HEK293 (cell line): ENCODE measurements around the gene TCEAL3.

Experiments used
- CTCF ChIA-PET: fragments of 350-600 bp; formaldehyde crosslinking; extraction: SDS; loops from one replicate; lab custom pipeline; 2021; ENCODE audit warnings: antibody characterized with exemption; lab: Yijun Ruan, JAX
- POLR2A ChIA-PET: fragments of 300-600 bp; formaldehyde crosslinking; extraction: SDS; loops from one replicate; lab custom pipeline; 2020; ENCODE audit warnings: antibody characterized with exemption, inconsistent platforms; lab: Yijun Ruan, JAX
- H3K27ac ChIP-seq: fragments of 200-500 bp; sonication (Bioruptor generic); 2 replicates; pipeline ENCODE4 v1.5.1; 2014; ENCODE audit warnings: low read depth, low read length, control low read depth, inconsistent platforms; ENCODE audit errors: extremely low read depth
- H3K36me3 ChIP-seq, 2 experiments: fragments of 200-500 bp in 1 of 2; sonication (Bioruptor generic) in 1 of 2; 1 replicate in 1 of 2; 2 replicates in 1 of 2; pipeline ENCODE4 v1.5.1; 2014 to 2017; ENCODE audit warnings: inconsistent platforms in 2 of 2, low read length in 2 of 2; ENCODE audit not compliant: control insufficient read depth in 2 of 2, insufficient read depth in 1 of 2
- H3K4me1 ChIP-seq: fragments of 200-500 bp; sonication (Bioruptor generic); 2 replicates; pipeline ENCODE4 v1.5.1; 2014; ENCODE audit warnings: mild to moderate bottlenecking, low read length, inconsistent platforms; ENCODE audit not compliant: control insufficient read depth, insufficient read depth
- H3K4me3 ChIP-seq: 2 replicates; pipeline ENCODE4 v1.5.1; 2011; ENCODE audit warnings: low read depth, mild to moderate bottlenecking, control low read depth, low read length, moderate library complexity
- H3K9me3 ChIP-seq: fragments of 200-500 bp; sonication (Bioruptor generic); 2 replicates; pipeline ENCODE4 v1.5.1; 2014; ENCODE audit warnings: low read depth, low read length, inconsistent platforms; ENCODE audit not compliant: control insufficient read depth, insufficient read depth
- BCL11A ChIP-seq: fragments of 450-650 bp; formaldehyde crosslinking; IDR thresholded peaks from 2 replicates; pipeline ENCODE4 v1.5.1; 2016; ENCODE audit warnings: low read depth, missing biosample characterization, missing genetic modification characterization
- HOXD13 ChIP-seq: sonication (generic); formaldehyde crosslinking; IDR thresholded peaks from 2 replicates; pipeline ENCODE4 v1.8.0; 2022; ENCODE audit warnings: missing genetic modification reagents, borderline replicate concordance
- KLF7 ChIP-seq: fragments of 450-650 bp; formaldehyde crosslinking; IDR thresholded peaks from 2 replicates; pipeline ENCODE4 v1.5.1; 2016; ENCODE audit warnings: missing biosample characterization, missing genetic modification characterization, borderline replicate concordance
- TRIM28 ChIP-seq: IDR thresholded peaks from 2 replicates; pipeline ENCODE4 v1.6.1; 2011; ENCODE audit warnings: low read length, control low read depth, borderline replicate concordance
- ZBTB1 ChIP-seq: fragments of 450-650 bp; formaldehyde crosslinking; IDR thresholded peaks from 2 replicates; pipeline ENCODE4 v1.5.1; 2016; ENCODE audit warnings: missing biosample characterization, missing genetic modification characterization
- ZFP37 ChIP-seq: fragments of 450-650 bp; formaldehyde crosslinking; IDR thresholded peaks from 2 replicates; pipeline ENCODE4 v1.5.1; 2016; ENCODE audit warnings: missing biosample characterization, missing genetic modification characterization
- ZFP41 ChIP-seq: fragments of 450-650 bp; formaldehyde crosslinking; IDR thresholded peaks from 2 replicates; pipeline ENCODE4 v1.5.1; 2016; ENCODE audit warnings: missing biosample characterization, missing genetic modification characterization, borderline replicate concordance
- ZIC2 ChIP-seq: fragments of 450-650 bp; formaldehyde crosslinking; IDR thresholded peaks from 2 replicates; pipeline ENCODE4 v1.5.1; 2016; ENCODE audit warnings: missing biosample characterization, missing genetic modification characterization
- ZNF184 ChIP-seq: fragments of 450-650 bp; IDR thresholded peaks from 2 replicates; pipeline ENCODE4 v1.5.1; 2018; ENCODE audit warnings: missing biosample characterization, mild to moderate bottlenecking, missing genetic modification characterization
- ZNF211 ChIP-seq: fragments of 450-650 bp; formaldehyde crosslinking; IDR thresholded peaks from 2 replicates; pipeline ENCODE4 v1.5.1; 2016; ENCODE audit warnings: low read depth, missing biosample characterization, missing genetic modification characterization
- ZNF214 ChIP-seq: fragments of 450-650 bp; formaldehyde crosslinking; IDR thresholded peaks from 2 replicates; pipeline ENCODE4 v1.5.1; 2017; ENCODE audit warnings: missing biosample characterization, mild to moderate bottlenecking, missing genetic modification characterization, borderline replicate concordance
- ZNF302 ChIP-seq: fragments of 450-650 bp; formaldehyde crosslinking; IDR thresholded peaks from 2 replicates; pipeline ENCODE4 v1.5.1; 2016; ENCODE audit warnings: missing biosample characterization, missing genetic modification characterization, low read depth
- ZNF311 ChIP-seq: fragments of 450-650 bp; formaldehyde crosslinking; IDR thresholded peaks from 2 replicates; pipeline ENCODE4 v1.5.1; 2017; ENCODE audit warnings: missing biosample characterization, missing genetic modification characterization, borderline replicate concordance
- ZNF473 ChIP-seq: fragments of 450-650 bp; formaldehyde crosslinking; IDR thresholded peaks from 2 replicates; pipeline ENCODE4 v1.5.1; 2017; ENCODE audit warnings: missing biosample characterization, missing genetic modification characterization
- ZNF48 ChIP-seq: fragments of 450-650 bp; formaldehyde crosslinking; IDR thresholded peaks from 2 replicates; pipeline ENCODE4 v1.5.1; 2016; ENCODE audit warnings: missing biosample characterization, missing genetic modification characterization
- ZNF660 ChIP-seq: fragments of 450-650 bp; IDR thresholded peaks from 2 replicates; pipeline ENCODE4 v1.5.1; 2018; ENCODE audit warnings: missing biosample characterization, mild to moderate bottlenecking, missing genetic modification characterization
- ZNF785 ChIP-seq: fragments of 450-650 bp; formaldehyde crosslinking; IDR thresholded peaks from 2 replicates; pipeline ENCODE4 v1.5.1; 2016; ENCODE audit warnings: missing biosample characterization, missing genetic modification characterization
- TF ChIP-seq, protein P1 (sequence below): fragments of 450-650 bp; formaldehyde crosslinking; IDR thresholded peaks from 2 replicates; pipeline ENCODE4 v1.5.1; 2016; ENCODE audit warnings: missing biosample characterization, missing genetic modification characterization
- TF ChIP-seq, protein P2 (sequence below): fragments of 450-650 bp; formaldehyde crosslinking; IDR thresholded peaks from 2 replicates; pipeline ENCODE4 v1.5.1; 2016; ENCODE audit warnings: missing biosample characterization, missing genetic modification characterization
- TF ChIP-seq, protein P3 (sequence below): fragments of 450-650 bp; formaldehyde crosslinking; optimal IDR thresholded peaks from 2 replicates; pipeline ENCODE3; 2016; ENCODE audit warnings: missing biosample characterization, mild to moderate bottlenecking, missing genetic modification characterization

TCEAL3 gene

GRCh38 chrX:103647630-103648029 lies 39.9 kb downstream of the TCEAL3 start:
- Histone ChIP-seq H3K4me1 (no peaks in the 10 kb centered on the region), H3K36me3 (no peaks in the 10 kb centered on the region), H3K27ac (no peak overlapping the region), H3K4me3 (no peak overlapping the region), H3K9me3 (no peaks in the 10 kb centered on the region)
- no peak for TF ChIP-seq ZFP41
- no peak for TF ChIP-seq TRIM28
- no peak for TF ChIP-seq ZNF184
- TF ChIP-seq ZNF302 (tag by site-specific recombination), result no peak
- no peak for TF ChIP-seq ZIC2 (tag by site-specific recombination)
- TF ChIP-seq ZNF48 (tag by site-specific recombination), result no peak
- no peak for TF ChIP-seq ZNF473 (tag by site-specific recombination)
- TF ChIP-seq, protein P1, sequence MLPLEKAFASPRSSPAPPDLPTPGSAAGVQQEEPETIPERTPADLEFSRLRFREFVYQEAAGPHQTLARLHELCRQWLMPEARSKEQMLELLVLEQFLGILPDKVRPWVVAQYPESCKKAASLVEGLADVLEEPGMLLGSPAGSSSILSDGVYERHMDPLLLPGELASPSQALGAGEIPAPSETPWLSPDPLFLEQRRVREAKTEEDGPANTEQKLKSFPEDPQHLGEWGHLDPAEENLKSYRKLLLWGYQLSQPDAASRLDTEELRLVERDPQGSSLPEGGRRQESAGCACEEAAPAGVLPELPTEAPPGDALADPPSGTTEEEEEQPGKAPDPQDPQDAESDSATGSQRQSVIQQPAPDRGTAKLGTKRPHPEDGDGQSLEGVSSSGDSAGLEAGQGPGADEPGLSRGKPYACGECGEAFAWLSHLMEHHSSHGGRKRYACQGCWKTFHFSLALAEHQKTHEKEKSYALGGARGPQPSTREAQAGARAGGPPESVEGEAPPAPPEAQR, result no peak
- no peak for TF ChIP-seq HOXD13 (CRISPR knock-in tag)
- TF ChIP-seq ZNF214 (tag by site-specific recombination), result no peak
- CTCF ChIA-PET, result interaction anchor here (0.7 to 2.0 kb wide), 3 partner anchors 17 to 160 kb away, joined by 3 to 4 read pairs (median 4); no protein-coding TSS in a partner anchor
- POLR2A ChIA-PET, result no interaction called here

DNA sequence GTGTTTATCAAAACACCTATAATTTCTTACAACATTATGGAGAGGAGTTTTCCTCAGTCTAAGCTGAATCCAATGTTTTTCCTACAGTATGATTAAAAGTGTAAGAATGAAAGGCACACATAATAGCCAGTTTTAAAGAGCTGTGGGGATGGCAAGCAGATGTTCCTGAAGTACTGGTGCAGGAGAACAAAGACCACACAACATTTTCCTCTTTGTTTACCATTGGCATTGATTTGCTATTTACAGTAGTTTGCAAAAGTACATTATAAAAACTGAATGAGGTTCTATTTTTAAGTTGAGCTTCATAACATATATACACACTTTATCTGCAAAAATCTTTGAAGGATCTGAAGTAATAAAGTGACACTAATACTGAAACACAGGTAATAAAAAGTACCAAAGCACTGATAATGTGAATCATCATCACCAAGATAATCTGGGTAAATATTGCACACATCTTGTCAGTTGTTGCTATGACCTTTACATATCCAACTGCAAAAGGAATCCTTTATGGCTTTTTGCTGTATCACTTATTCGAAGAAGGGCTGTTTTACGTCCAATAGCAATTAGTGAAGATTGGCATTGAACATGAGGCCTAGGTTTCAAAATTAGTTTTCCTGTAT lies 43.5 kb downstream of the TCEAL3 start:
- POLR2A ChIA-PET, result no interaction called here
- Histone ChIP-seq H3K36me3 (no peaks in the 10 kb centered on the region), H3K9me3 (no peaks in the 10 kb centered on the region), H3K27ac (no peak overlapping the region), H3K4me3 (no peak overlapping the region), H3K4me1 (no peaks in the 10 kb centered on the region)
- TF ChIP-seq, protein P2, sequence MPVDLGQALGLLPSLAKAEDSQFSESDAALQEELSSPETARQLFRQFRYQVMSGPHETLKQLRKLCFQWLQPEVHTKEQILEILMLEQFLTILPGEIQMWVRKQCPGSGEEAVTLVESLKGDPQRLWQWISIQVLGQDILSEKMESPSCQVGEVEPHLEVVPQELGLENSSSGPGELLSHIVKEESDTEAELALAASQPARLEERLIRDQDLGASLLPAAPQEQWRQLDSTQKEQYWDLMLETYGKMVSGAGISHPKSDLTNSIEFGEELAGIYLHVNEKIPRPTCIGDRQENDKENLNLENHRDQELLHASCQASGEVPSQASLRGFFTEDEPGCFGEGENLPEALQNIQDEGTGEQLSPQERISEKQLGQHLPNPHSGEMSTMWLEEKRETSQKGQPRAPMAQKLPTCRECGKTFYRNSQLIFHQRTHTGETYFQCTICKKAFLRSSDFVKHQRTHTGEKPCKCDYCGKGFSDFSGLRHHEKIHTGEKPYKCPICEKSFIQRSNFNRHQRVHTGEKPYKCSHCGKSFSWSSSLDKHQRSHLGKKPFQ (tag by site-specific recombination), result no peak
- TF ChIP-seq ZBTB1 (no peak), KLF7 (tag by site-specific recombination) (no peak), ZNF311 (tag by site-specific recombination) (no peak), ZFP41 (no peak), ZNF785 (tag by site-specific recombination) (no peak), ZFP37 (tag by site-specific recombination) (no peak), BCL11A (no peak), ZNF660 (tag by site-specific recombination) (no peak), ZNF211 (tag by site-specific recombination) (no peak)
- TF ChIP-seq, protein P3, sequence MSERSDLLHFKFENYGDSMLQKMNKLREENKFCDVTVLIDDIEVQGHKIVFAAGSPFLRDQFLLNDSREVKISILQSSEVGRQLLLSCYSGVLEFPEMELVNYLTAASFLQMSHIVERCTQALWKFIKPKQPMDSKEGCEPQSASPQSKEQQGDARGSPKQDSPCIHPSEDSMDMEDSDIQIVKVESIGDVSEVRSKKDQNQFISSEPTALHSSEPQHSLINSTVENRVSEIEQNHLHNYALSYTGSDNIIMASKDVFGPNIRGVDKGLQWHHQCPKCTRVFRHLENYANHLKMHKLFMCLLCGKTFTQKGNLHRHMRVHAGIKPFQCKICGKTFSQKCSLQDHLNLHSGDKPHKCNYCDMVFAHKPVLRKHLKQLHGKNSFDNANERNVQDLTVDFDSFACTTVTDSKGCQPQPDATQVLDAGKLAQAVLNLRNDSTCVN (tag by site-specific recombination), result no peak
- CTCF ChIA-PET, result interaction anchor here (1.1 kb wide), 1 partner anchor 21 kb away, joined by 3 read pairs; no protein-coding TSS in a partner anchor
